ENCODE measurements around the gene DCAF12. TPM values are rescaled to one million over a fixed set of nuclear protein-coding genes. Genes with fewer than 3 reads are reported as not detected.
A peak's percentile ranks its signal among the peaks of the same experiment; 100 is the strongest.

Gene DCAF12
- total RNA-seq, 2 experiments from 2014 or later = 31.7 to 70.5 TPM

GRCh38 chr9:34134521-34134920, 8.0 kb upstream of the DCAF12 start:
- POLR2A ChIA-PET = no interaction called here
- peaks cover 10% of the 10 kb centered on the region for H3K4me1 ChIP-seq (ENCODE audit: insufficient read depth, low read length, poor library complexity, severe bottlenecking)
- H3K4me3 ChIP-seq (ENCODE audit: low read depth, low read length, poor library complexity, severe bottlenecking) = no peak overlapping the region
- H3K79me2 ChIP-seq (ENCODE audit: insufficient read depth, low read depth, low read length) = no peaks in the 10 kb centered on the region
- no peak overlapping the region for H2AFZ ChIP-seq (ENCODE audit: low read length)
- H3K9me3 ChIP-seq (ENCODE audit: low read length) = no peaks in the 10 kb centered on the region
- H3K9me2 ChIP-seq (ENCODE audit: insufficient read depth, low read length) = no peaks in the 10 kb centered on the region
- no peak for DNase-seq (ENCODE audit: low spot score)
- no TSS peak for BruUV-seq (replicated peaks)
- H4K20me1 ChIP-seq (ENCODE audit: insufficient read depth, low read length) = no peaks in the 10 kb centered on the region
- intact Hi-C loops (cut with micrococcal nuclease; ENCODE audit: unreplicated experiment) = no loop called here
- no peak overlapping the region for H3K27ac ChIP-seq (ENCODE audit: low read depth, low read length, poor library complexity, severe bottlenecking)
- TF ChIP-seq CTCF (conservative IDR thresholded peaks at IDR 0.05; ENCODE audit: low read length) (no peak), EZH2phosphoT487 (IDR thresholded peaks at IDR 0.05; ENCODE audit: borderline replicate concordance, low read depth, low read length) (no peak)
- H3K36me3 ChIP-seq (ENCODE audit: insufficient read depth, low read length) = no peaks in the 10 kb centered on the region
- CTCF ChIA-PET (ENCODE audit: unreplicated experiment) = no interaction called here
- no peak overlapping the region for H3K4me2 ChIP-seq (ENCODE audit: low read length)

- intact Hi-C loops (cut with micrococcal nuclease; ENCODE audit: unreplicated experiment) = no loop called here
- ChIA-PET POLR2A (no interaction called here), CTCF (ENCODE audit: unreplicated experiment) (no interaction called here)
- BruUV-seq (replicated peaks) = no TSS peak
- Histone ChIP-seq H3K9me3 (ENCODE audit: low read length) (no peaks in the 10 kb centered on the region), H3K27ac (ENCODE audit: low read depth, low read length, poor library complexity, severe bottlenecking) (no peak overlapping the region), H4K20me1 (ENCODE audit: insufficient read depth, low read length) (no peaks in the 10 kb centered on the region), H3K4me3 (ENCODE audit: low read depth, low read length, poor library complexity, severe bottlenecking) (no peak overlapping the region), H3K4me1 (ENCODE audit: insufficient read depth, low read length, poor library complexity, severe bottlenecking) (peaks cover 10% of the 10 kb centered on the region), H3K36me3 (ENCODE audit: insufficient read depth, low read length) (no peaks in the 10 kb centered on the region), H3K4me2 (ENCODE audit: low read length) (no peak overlapping the region), H2AFZ (ENCODE audit: low read length) (no peak overlapping the region), H3K9me2 (ENCODE audit: insufficient read depth, low read length) (no peaks in the 10 kb centered on the region), H3K79me2 (ENCODE audit: insufficient read depth, low read depth, low read length) (no peaks in the 10 kb centered on the region)
- TF ChIP-seq EZH2phosphoT487 (IDR thresholded peaks at IDR 0.05; ENCODE audit: borderline replicate concordance, low read depth, low read length) (no peak), CTCF (conservative IDR thresholded peaks at IDR 0.05; ENCODE audit: low read length) (no peak)
- DNase-seq (ENCODE audit: low spot score) = no peak
Observed at GRCh38 chr9:34133436-34133949, 7.0 kb upstream of the DCAF12 start.

GRCh38 chr9:34131571-34131970, 5.1 kb upstream of the DCAF12 start:
- 0 out of 2 replicates have a peak overlapping the region, but pooled peaks have one; percentile 0 for H2AFZ ChIP-seq (ENCODE audit: low read length)
- 0 out of 2 replicates have a peak overlapping the region, but pooled peaks have one; percentile 20 for H3K4me2 ChIP-seq (ENCODE audit: low read length)
- CTCF ChIA-PET (ENCODE audit: unreplicated experiment) = no interaction called here
- POLR2A ChIA-PET = interaction anchor here (1.0 to 1.5 kb wide), 2 partner anchors 20 to 34 kb away, joined by 3 to 6 read pairs; no protein-coding TSS in a partner anchor
- no peaks in the 10 kb centered on the region for H3K36me3 ChIP-seq (ENCODE audit: insufficient read depth, low read length)
- no peak for TF ChIP-seq CTCF (conservative IDR thresholded peaks at IDR 0.05; ENCODE audit: low read length)
- no peak for TF ChIP-seq EZH2phosphoT487 (IDR thresholded peaks at IDR 0.05; ENCODE audit: borderline replicate concordance, low read depth, low read length)
- H3K4me1 ChIP-seq (ENCODE audit: insufficient read depth, low read length, poor library complexity, severe bottlenecking) = peaks cover 22% of the 10 kb centered on the region
- BruUV-seq (replicated peaks) = no TSS peak
- no peaks in the 10 kb centered on the region for H3K9me3 ChIP-seq (ENCODE audit: low read length)
- no peaks in the 10 kb centered on the region for H4K20me1 ChIP-seq (ENCODE audit: insufficient read depth, low read length)
- no peaks in the 10 kb centered on the region for H3K9me2 ChIP-seq (ENCODE audit: insufficient read depth, low read length)
- H3K27ac ChIP-seq (ENCODE audit: low read depth, low read length, poor library complexity, severe bottlenecking) = no peak overlapping the region
- H3K4me3 ChIP-seq (ENCODE audit: low read depth, low read length, poor library complexity, severe bottlenecking) = no peak overlapping the region
- H3K79me2 ChIP-seq (ENCODE audit: insufficient read depth, low read depth, low read length) = no peaks in the 10 kb centered on the region
- DNase-seq (ENCODE audit: low spot score) = no peak
- intact Hi-C loops (cut with micrococcal nuclease; ENCODE audit: unreplicated experiment) = no loop called here
